B cell (primary cell): ENCODE data around the gene TPMT. TPM values are rescaled to one million over a fixed set of nuclear protein-coding genes. Genes with fewer than 3 reads are reported as not detected.

Experiments used
- ATAC-seq: fragments of 200-7000 bp; cut with Tn5 transposase; one replicate; pipeline ENCODE4 v1.10.0; 2021; ENCODE audit warnings: low read depth, mild to moderate bottlenecking, moderate number of reproducible peaks, moderate library complexity
- CTCF ChIA-PET: fragments of 350-600 bp; sonication (Branson Sonifier 250); formaldehyde crosslinking; loops from one replicate; lab custom pipeline; 2021; ENCODE audit warnings: antibody characterized with exemption, inconsistent platforms; lab: Charles Lee
- POLR2A ChIA-PET: fragments of 350-600 bp; sonication (Branson Sonifier 250); formaldehyde crosslinking; loops from one replicate; lab custom pipeline; 2021; ENCODE audit warnings: antibody characterized with exemption; lab: Charles Lee
- DNase-seq: peaks from one replicate; pipeline ENCODE4 v3.0.0; 2013
- H2AFZ ChIP-seq: 2 replicates; pipeline ENCODE4 v1.6.1; 2012; ENCODE audit warnings: mild to moderate bottlenecking, low read depth, low read length; ENCODE audit not compliant: insufficient read depth, poor library complexity, severe bottlenecking
- H3K27ac ChIP-seq, 2 donors: 1 replicate in 1 of 2; 2 replicates in 1 of 2; pipeline ENCODE4 v1.5.1; 2012 to 2013; ENCODE audit warnings: low read length in 2 of 2, mild to moderate bottlenecking in 2 of 2, moderate library complexity in 1 of 2
- H3K27me3 ChIP-seq, 4 experiments: fragments of 200-600 bp in 1 of 4; sonication (generic) in 1 of 4; replicated peaks in 1 of 4; 1 replicate in 2 of 4; 2 replicates in 2 of 4; pipeline versions ENCODE4 v1.6.1 to v1.7.0; 2013 to 2016; ENCODE audit warnings: low read length in 3 of 4, mild to moderate bottlenecking in 2 of 4, mixed read lengths in 1 of 4, moderate library complexity in 1 of 4; ENCODE audit not compliant: insufficient read depth in 4 of 4, control insufficient read depth in 3 of 4; ENCODE audit errors: control extremely low read depth in 1 of 4
- H3K36me3 ChIP-seq, 2 experiments: replicated peaks in 1 of 2; 1 replicate in 1 of 2; 2 replicates in 1 of 2; pipeline versions ENCODE4 v1.6.1 to v1.7.1; 2013; ENCODE audit warnings: low read length in 1 of 2; ENCODE audit not compliant: insufficient read depth in 2 of 2, control insufficient read depth in 1 of 2; ENCODE audit errors: control extremely low read depth in 1 of 2, extremely low read depth in 1 of 2
- H3K4me1 ChIP-seq, 2 donors: fragments of 200-600 bp in 1 of 2; sonication (generic) in 1 of 2; 1 replicate in 1 of 2; 2 replicates in 1 of 2; pipeline versions ENCODE4 v1.5.1 to v1.6.1; 2013 to 2017; ENCODE audit warnings: low read length in 2 of 2; ENCODE audit not compliant: control insufficient read depth in 2 of 2, insufficient read depth in 2 of 2
- H3K4me2 ChIP-seq: replicated peaks from 2 replicates; pipeline ENCODE3; 2012; ENCODE audit warnings: mild to moderate bottlenecking, low read depth, low read length; ENCODE audit not compliant: poor library complexity, severe bottlenecking
- H3K4me3 ChIP-seq, 5 experiments: fragments of 200-600 bp in 1 of 5; sonication (generic) in 1 of 5; 1 replicate in 3 of 5; 2 replicates in 2 of 5; pipeline versions ENCODE4 v1.5.1 to v1.7.0; 2011 to 2016; ENCODE audit warnings: low read length in 4 of 5, mild to moderate bottlenecking in 4 of 5, low read depth in 2 of 5, control low read depth in 1 of 5, moderate library complexity in 1 of 5; ENCODE audit not compliant: insufficient read depth in 1 of 5; ENCODE audit errors: control extremely low read depth in 1 of 5, extremely low read depth in 1 of 5
- H3K79me2 ChIP-seq: fragments of 200-600 bp; sonication (generic); one replicate; pipeline ENCODE4 v1.6.0; 2016; ENCODE audit warnings: low read length; ENCODE audit not compliant: control insufficient read depth, insufficient read depth
- H3K9ac ChIP-seq: fragments of 200-600 bp; sonication (generic); 2 replicates; pipeline ENCODE4 v1.6.1; 2017; ENCODE audit warnings: mild to moderate bottlenecking, low read length, moderate library complexity
- H3K9me3 ChIP-seq, 3 donors: one replicate each; pipeline versions ENCODE4 v1.6.1 to v1.7.1; 2013; ENCODE audit warnings: low read length in 2 of 3; ENCODE audit not compliant: control insufficient read depth in 2 of 3, insufficient read depth in 1 of 3; ENCODE audit errors: control extremely low read depth in 1 of 3
- H4K20me1 ChIP-seq: 2 replicates; pipeline ENCODE4 v1.6.0; 2012; ENCODE audit warnings: mild to moderate bottlenecking, low read length; ENCODE audit not compliant: insufficient read depth, control insufficient read depth, poor library complexity, severe bottlenecking
- H3K27ac Mint-ChIP-seq: one replicate; pipeline ENCODE4 v1.8.0; 2021; ENCODE audit warnings: mixed read lengths
- H3K27me3 Mint-ChIP-seq: one replicate; pipeline ENCODE4 v1.8.0; 2021; ENCODE audit warnings: mixed read lengths
- H3K4me1 Mint-ChIP-seq: one replicate; pipeline ENCODE4 v1.8.0; 2021; ENCODE audit warnings: mixed read lengths
- H3K4me3 Mint-ChIP-seq: one replicate; pipeline ENCODE4 v1.8.0; 2021; ENCODE audit warnings: mixed read lengths
- H3K9me3 Mint-ChIP-seq: one replicate; pipeline ENCODE4 v1.8.0; 2022; ENCODE audit warnings: mixed read lengths; ENCODE audit not compliant: insufficient read depth
- CTCF ChIP-seq: fragments of 200-600 bp; IDR thresholded peaks from one replicate; pipeline ENCODE4 v1.8.0; 2022; ENCODE audit warnings: antibody characterized with exemption, mild to moderate bottlenecking
- EZH2 ChIP-seq: IDR thresholded peaks from 2 replicates; pipeline ENCODE4 v1.6.1; 2012; ENCODE audit warnings: borderline replicate concordance, low read depth, mild to moderate bottlenecking, moderate library complexity, low read length; ENCODE audit not compliant: insufficient read depth, poor library complexity, severe bottlenecking
- WGBS: methylation state at CpG from one replicate; pipeline ENCODE4 v1.1.5; 2013; ENCODE audit warnings: missing lambda C conversion rate; ENCODE audit not compliant: insufficient coverage; 5-methylcytosine and 5-hydroxymethylcytosine counted together
- intact Hi-C: fragments of 100-400 bp; cut with micrococcal nuclease; formaldehyde crosslinking; loops from one replicate; pipeline ENCODE4 v1.10.0; 2022
- polyA plus RNA-seq: library from polyadenylated mRNA; depleted of rRNA; stranded (reverse); fragments of >200 nt; gene quantifications from 2 replicates; pipeline ENCODE4 v1.2.3, GENCODE V29; 2012
- total RNA-seq, 2 donors: library from RNA; stranded (reverse); fragments of 120-200 nt in 1 of 2; gene quantifications; 1 replicate in 1 of 2; 2 replicates in 1 of 2; pipeline versions ENCODE4 v1.2.3 to v1.2.4, GENCODE V29; 2013 to 2022

The TPMT gene
- total and polyA plus RNA-seq, 2 donors (not counting 1 experiment from before 2014, with no cell fraction given) = 1.9 to 2.5 TPM

GRCh38 chr6:18192026-18192425, 37.1 kb upstream of the TPMT start:
- CTCF ChIA-PET = interaction anchor here (0.6 kb wide), 1 partner anchor 123 kb away, joined by 3 read pairs; no protein-coding TSS in a partner anchor
- WGBS = 100% methylated on average over 2 of the region's 3 CpGs
- no peaks in the 10 kb centered on the region for H3K27me3 Mint-ChIP-seq
- Histone ChIP-seq H3K9me3 (no peaks in the 10 kb centered on the region), H4K20me1 (no peaks in the 10 kb centered on the region), H3K36me3 (peaks cover 6 to 34% of the 10 kb centered on the region in 2 experiments), H3K4me3 (no peak overlapping the region), H3K27me3 (no peaks in the 10 kb centered on the region), H3K79me2 (peaks cover 3% of the 10 kb centered on the region), H2AFZ (no peak overlapping the region), H3K4me1 (peaks cover 0 to under 1% of the 10 kb centered on the region in 2 donors), H3K27ac (no peak overlapping the region), H3K9ac (no peak overlapping the region), H3K4me2 (no peak overlapping the region)
- intact Hi-C loops = no loop called here
- H3K9me3 Mint-ChIP-seq = no peaks in the 10 kb centered on the region
- H3K27ac Mint-ChIP-seq = no peak overlapping the region
- no peak overlapping the region for H3K4me3 Mint-ChIP-seq
- ATAC-seq = no peak
- H3K4me1 Mint-ChIP-seq = peaks cover 5% of the 10 kb centered on the region
- DNase-seq = no peak
- POLR2A ChIA-PET = interaction anchor here (0.6 to 0.7 kb wide), 2 partner anchors 194 to 484 kb away, joined by 3 to 6 read pairs; no protein-coding TSS in a partner anchor
- TF ChIP-seq EZH2 = no peak
- no peak for TF ChIP-seq CTCF

- DNase-seq (no peak), ATAC-seq (no peak)
- H3K27me3 Mint-ChIP-seq = no peaks in the 10 kb centered on the region
- ChIA-PET POLR2A (no interaction called here), CTCF (no interaction called here)
- no peak overlapping the region for H3K4me3 Mint-ChIP-seq
- H3K9me3 Mint-ChIP-seq = no peaks in the 10 kb centered on the region
- H3K4me3 ChIP-seq = no peak overlapping the region
- no peaks in the 10 kb centered on the region for H3K27me3 ChIP-seq
- H3K27ac Mint-ChIP-seq = no peak overlapping the region
- H3K4me1 Mint-ChIP-seq = peaks cover 18% of the 10 kb centered on the region
- H2AFZ ChIP-seq = no peak overlapping the region
- H4K20me1 ChIP-seq = no peaks in the 10 kb centered on the region
- TF ChIP-seq CTCF (no peak), EZH2 (no peak)
- no CpG with 5 or more reads among the region's 2 CpGs for WGBS
- H3K4me1 ChIP-seq = peaks cover 12% of the 10 kb centered on the region in 2 donors
- no peak overlapping the region for H3K9ac ChIP-seq
- H3K9me3 ChIP-seq = no peaks in the 10 kb centered on the region
- no peak overlapping the region for H3K27ac ChIP-seq
- intact Hi-C loops = no loop called here
- H3K36me3 ChIP-seq = peaks cover 5 to 40% of the 10 kb centered on the region in 2 experiments
- no peak overlapping the region for H3K4me2 ChIP-seq
- peaks cover 11% of the 10 kb centered on the region for H3K79me2 ChIP-seq
Observed at GRCh38 chr6:18189196-18189595, 34.3 kb upstream of the TPMT start.
